Measurements from ENCODE around the gene JAKMIP2.

- no peak for TF ChIP-seq CTCF (IDR thresholded peaks at IDR 0.05; ENCODE audit: extremely low read depth in 1 of 2, insufficient read depth in 1 of 2, low read depth in 1 of 2, low read length in 2 of 2)
- no peak for TF ChIP-seq POLR2A (IDR thresholded peaks at IDR 0.05; ENCODE audit: low read depth, low read length)
- TF ChIP-seq POLR2AphosphoS5 (IDR thresholded peaks at IDR 0.05; ENCODE audit: insufficient read depth, low read depth, low read length) = no peak
- TF ChIP-seq MAX (IDR thresholded peaks at IDR 0.05; ENCODE audit: insufficient read depth, insufficient read length) = no peak
- TF ChIP-seq EZH2 (IDR thresholded peaks at IDR 0.05; ENCODE audit: borderline replicate concordance, low read depth, low read length, severe bottlenecking) = no peak
- TF ChIP-seq FOS (IDR thresholded peaks at IDR 0.05; ENCODE audit: borderline replicate concordance, insufficient read depth, low read length) = no peak
- no peak for TF ChIP-seq JUN (IDR thresholded peaks at IDR 0.05; ENCODE audit: borderline replicate concordance, insufficient read depth, insufficient read length, low read depth)
These were observed 39.2 kb upstream of the JAKMIP2 start for GRCh38 chr5:147821766-147822165.
